Occipital lobe (tissue), 2 donors: ENCODE measurements around the gene METTL9. TPM values are rescaled to one million over a fixed set of nuclear protein-coding genes. Genes with fewer than 3 reads are reported as not detected.
"Not testable (repeated sequence)": the region's sequence is repeated elsewhere in the genome, so short reads cannot be mapped to it uniquely, and the experiment has no call there.

ENCODE experiments used
- DNase-seq: peaks from one replicate; lab custom pipeline; 2025; lab: John Stamatoyannopoulos, UW
- total RNA-seq: library from RNA; depleted of rRNA; stranded (reverse); fragments of >200 nt; gene quantifications from one replicate; pipeline ENCODE4 v1.2.3, GENCODE V29; 2014

METTL9 gene
- 215 TPM for total RNA-seq

- DNase-seq = peak; percentile 92
These were observed at the start of gene METTL9 for GRCh38 chr16:21599122-21600030. METTL9 (plus strand) TSS chr16:21599577; CDS start chr16:21599734, 157 bp downstream.

DNA sequence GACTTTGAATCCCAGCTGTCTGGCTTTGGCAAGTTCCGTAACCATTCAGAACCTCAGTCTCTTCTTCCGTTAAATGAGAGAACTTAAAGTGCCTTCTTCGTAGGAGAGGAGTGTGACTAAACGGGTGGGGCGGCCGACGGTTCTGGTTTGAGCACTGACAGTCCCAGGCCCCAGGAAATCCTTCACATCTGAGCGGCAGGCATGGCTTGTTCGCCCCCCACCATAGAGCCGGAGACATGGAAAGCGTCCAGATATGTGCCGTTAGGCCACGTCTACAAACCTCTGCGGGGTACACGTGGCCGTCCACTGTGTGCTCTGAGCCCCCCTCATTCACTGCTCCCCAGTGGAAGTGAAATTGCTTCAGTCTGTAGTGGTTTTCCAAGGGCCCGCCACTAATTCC lies 49.4 kb upstream of the METTL9 start:
- DNase-seq = not testable (repeated sequence)

DNA sequence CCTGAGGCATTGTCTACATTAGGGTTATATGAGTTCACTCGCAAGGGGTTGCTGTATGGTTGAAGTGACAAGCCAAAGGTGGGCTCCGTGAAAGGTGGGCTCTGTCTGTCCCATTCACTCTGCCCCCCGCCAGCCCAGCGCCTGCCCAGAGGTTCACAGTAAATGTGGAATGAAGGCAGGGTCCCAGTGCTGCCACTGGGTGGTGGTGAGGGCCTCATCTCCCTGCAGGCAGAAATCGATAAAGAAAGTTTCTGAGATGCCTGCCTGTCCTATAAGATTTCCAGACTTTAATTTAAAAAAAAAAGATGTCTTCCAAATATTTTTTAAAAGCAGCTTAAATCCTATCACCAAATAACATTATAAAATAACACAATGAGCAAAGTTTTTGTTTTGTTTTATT lies 48.9 kb upstream of the METTL9 start:
- DNase-seq = not testable (repeated sequence)

- DNase-seq = not testable (repeated sequence)
These were observed 48.3 kb upstream of the METTL9 start for GRCh38 chr16:21551076-21551475.

- not testable (repeated sequence) for DNase-seq
These were observed 47.8 kb upstream of the METTL9 start for GRCh38 chr16:21551600-21551999.

- not testable (repeated sequence) for DNase-seq
These were observed 45.7 kb upstream of the METTL9 start for GRCh38 chr16:21553481-21554296.

DNA sequence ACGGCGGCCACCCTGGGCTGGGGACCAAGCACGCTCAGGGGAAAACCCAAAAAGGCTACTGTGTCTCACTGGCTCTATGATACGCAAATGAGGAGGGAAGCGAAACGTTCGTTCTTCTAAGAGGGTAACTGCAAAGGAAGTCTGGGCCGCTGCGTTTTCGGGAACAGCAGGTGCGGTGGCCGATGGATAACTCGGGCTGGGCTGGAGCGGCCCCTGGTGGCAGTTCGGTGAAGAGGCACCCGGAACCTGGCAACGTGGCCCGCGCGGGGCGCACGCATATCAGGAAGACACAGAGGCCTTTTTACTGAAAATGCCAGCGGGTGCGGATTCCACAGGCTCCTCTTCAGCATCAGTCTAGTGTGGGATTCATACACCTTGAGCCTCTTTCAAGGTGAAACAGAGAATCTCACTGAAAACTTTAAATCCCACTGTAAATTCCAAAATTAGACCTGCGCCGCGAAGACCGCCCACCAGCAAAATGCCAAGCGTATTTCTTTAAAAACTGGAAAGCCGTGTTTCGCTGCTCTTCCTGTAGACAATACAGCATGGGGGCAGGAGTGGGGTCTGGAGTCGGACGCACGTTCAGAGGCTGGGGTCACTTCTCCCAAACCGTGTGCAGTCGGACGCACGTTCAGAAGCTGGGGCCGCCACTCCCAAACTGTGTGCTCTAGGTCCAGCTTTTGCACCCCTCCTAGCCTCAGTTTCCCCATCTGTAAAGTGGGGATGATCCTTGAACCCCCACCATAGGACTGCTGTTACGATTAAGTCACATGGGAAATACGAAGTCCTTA lies 44.4 kb upstream of the METTL9 start:
- DNase-seq = peak; percentile 84

GRCh38 chr16:21555621-21556020 lies 43.8 kb upstream of the METTL9 start:
- DNase-seq = not testable (repeated sequence)

DNA sequence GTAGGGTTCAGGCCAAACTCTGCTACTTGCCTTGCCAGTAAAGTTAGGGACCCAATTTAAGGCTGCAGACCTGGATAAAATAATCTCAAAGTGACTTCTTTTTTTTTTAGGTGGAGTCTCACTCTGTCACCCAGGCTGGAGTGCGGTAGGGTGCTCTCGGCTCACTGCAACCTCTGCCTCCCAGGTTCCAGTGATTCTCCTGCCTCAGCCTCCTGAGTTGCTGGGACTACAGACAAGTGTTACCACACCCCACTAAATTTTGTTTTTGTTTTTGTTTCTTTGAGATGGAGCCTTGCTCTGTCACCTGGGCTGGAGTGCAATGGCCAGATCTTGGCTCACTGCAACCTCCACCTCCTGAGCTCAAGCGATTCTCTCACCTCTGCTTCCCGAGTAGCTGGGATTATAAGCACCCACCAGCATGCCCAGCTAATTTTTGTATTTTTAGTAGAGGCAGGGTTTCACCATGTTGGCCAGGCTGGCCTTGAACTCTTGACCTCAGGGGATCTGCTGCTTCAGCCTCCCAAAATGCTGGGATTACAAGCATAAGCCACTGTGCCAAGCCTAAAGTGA lies 43.3 kb upstream of the METTL9 start:
- not testable (repeated sequence) for DNase-seq

DNA sequence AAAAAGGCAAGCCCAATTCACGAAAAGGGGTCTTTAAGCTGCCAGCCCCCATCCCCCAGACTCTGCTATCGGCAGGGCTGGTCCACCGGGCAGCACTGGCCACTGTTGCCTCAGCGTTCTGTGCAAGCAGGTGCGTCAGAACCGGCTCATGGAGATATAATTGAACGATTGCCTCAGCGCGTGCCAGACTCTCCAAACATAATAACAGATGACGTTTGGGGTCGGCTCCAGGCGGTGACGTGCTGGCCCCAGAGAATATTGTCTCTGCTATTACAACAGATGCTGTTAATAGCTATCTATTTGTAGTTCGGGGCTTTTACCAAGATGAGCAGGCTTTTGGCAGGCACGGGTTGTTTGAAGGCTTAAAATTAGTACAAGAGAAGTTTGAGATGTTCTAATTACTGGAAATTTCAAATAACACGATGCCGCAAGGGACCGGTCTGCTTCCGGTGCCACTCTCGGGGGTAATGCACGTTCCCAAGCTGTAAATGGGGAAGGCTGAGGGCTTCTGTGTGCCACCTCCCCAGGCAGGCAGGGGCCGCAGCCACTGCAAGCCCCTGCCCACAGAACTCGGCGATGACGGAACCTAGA lies 42.6 kb upstream of the METTL9 start:
- not testable (repeated sequence) for DNase-seq

GRCh38 chr16:21560462-21560861 lies 38.9 kb upstream of the METTL9 start:
- no peak for DNase-seq

GRCh38 chr16:21563676-21564075 lies 35.7 kb upstream of the METTL9 start:
- no peak for DNase-seq

- not testable (repeated sequence) for DNase-seq
These were observed 35.0 kb upstream of the METTL9 start for GRCh38 chr16:21564367-21564766.

- no peak for DNase-seq
These were observed 33.9 kb upstream of the METTL9 start for GRCh38 chr16:21565507-21565860.

- DNase-seq = no peak
These were observed 33.3 kb upstream of the METTL9 start for GRCh38 chr16:21565861-21566669.

- no peak for DNase-seq
These were observed 32.4 kb upstream of the METTL9 start for GRCh38 chr16:21566891-21567414.

GRCh38 chr16:21567496-21567895 lies 31.9 kb upstream of the METTL9 start:
- not testable (repeated sequence) for DNase-seq

DNA sequence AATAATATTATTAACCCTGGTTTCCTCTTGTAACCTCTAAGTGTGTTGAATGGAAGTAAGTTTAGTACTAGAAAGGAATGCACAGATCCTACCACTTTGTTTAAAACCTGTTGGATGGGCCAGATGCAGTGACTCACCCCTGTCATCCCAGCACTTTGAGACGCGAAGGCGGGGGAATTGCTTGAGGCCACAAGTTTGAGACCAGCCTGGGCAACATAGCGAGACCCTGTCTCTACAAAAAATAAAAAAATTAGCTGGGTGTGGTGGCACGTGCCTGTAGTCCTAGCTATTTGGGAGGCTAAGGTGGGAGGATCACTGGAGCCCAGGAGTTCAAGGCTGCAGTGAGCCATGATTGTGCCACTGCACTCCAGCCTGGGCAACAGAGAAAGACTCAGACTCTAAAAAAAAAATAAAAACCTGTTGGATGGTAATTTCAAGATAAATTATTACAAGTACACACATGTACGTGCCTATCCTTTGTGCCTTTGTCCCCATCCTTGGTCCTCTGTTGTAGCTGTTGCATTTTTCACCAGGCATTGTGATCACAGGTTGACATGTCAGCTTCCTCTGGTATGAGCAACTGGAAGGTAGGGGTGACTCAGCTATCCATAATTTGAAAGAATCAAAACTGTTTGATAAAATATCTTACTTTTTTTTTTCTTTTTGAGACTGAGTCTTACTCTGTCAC lies 30.7 kb upstream of the METTL9 start:
- DNase-seq = no peak

GRCh38 chr16:21570676-21571017 lies 28.7 kb upstream of the METTL9 start:
- DNase-seq = no peak
